NCI-H2171 treated with DMSO at 0.1 percent for 48 hours (cell line): ENCODE data around the gene C16orf90.

ENCODE experiments used
- DNase-seq: peaks from one replicate; lab custom pipeline; 2025; lab: John Stamatoyannopoulos, UW

C16orf90 gene, protein sequence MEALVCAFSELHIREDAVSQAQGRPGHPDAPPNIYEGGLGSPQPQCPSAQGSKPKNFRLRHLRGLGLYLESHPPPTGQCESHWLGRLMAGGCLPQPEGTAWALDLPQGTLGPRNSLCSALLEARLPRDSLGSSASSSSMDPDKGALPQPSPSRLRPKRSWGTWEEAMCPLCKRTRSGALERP

DNA sequence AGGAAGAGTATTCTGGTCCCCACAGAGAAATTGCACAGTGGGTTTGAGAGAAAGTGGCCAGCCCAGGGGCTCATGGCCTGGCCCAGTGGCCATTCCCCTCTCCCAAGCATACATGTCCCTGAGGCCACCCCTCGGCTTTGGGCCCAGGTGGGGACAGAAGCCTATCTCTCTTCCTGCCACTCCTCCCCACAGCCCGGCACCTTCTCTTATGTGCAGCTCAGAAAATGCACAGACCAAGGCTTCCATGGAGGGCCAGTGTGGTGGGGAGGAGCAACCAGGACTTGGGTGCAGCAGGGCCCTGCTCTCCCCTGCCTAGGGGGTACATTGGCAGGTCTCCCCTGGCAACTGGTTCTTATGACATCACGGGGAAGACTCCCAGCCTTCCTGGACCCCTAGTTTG lies at the start of gene C16orf90:
C16orf90 (minus strand) TSS at position 314 of the 400 bp plus-strand sequence; CDS start at position 246, 68 bp downstream.
- no peak for DNase-seq

DNA sequence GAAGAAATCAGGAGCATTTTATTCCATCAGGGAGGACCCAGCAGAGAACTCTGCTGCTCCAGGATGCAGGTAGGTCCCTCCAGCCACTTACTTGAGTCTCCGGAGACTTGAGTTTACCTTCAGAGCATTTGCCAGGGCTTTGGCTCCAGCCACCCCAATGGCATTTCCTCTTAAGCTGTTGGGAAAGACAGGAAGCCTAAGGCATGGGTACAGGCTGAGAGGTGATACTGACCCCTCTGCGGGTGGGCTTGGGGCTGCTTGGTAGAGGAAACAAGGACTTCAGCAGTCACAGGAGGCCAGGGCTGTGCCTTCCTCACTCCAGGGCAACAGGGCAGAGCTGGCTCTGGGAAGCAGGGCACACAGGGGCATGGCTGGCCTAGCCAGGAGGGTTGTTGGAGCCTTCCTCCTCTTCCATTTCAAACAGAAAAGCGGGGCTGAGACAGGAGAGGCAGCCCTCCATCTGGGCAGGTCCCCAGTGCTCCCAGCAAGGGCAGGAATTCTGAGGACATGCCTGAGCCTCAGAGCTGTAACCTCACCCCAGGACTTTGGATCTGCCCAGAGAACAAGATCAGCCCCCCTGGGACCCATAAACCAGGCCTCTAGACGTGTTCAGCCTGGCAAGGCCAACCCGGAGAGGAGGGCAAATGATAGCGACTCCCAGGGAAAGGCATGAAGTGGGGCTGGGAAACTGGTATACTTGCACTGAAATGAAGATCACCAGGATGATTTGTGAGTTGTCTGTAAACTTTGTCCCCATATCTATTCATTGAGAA lies 47.5 kb upstream of the C16orf90 start:
- DNase-seq: no peak

DNA sequence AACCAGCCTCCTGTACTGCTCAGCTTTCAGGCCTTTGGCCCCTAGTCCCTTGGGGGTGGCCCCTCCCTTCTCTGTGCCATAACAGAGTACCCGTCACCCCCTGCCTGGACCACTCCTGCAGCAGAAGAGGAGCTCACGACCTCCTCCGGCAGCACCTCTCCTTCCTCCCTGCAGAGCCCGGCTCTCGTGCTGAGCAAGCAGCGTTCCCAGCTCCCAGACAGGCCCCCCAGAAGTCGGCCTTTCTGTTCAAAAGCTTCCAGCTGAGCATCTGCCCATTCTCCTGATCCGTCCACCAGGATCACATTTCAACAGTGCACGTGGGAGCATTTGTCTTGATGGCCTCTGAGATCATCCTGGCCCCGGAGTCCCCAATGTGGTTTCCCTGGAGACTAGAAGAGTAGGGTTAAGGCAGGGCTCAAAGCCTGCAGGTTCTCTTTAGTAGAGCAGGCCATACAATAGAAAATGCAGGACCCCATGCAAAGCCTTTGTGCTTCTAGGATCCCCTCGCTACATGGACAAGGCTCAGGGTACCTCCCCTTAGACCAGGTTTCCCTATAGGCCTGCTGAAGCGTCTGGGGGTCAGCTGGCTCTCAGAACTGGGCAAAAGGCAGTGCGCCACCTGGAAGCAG lies 46.4 kb upstream of the C16orf90 start:
- DNase-seq: no peak

DNA sequence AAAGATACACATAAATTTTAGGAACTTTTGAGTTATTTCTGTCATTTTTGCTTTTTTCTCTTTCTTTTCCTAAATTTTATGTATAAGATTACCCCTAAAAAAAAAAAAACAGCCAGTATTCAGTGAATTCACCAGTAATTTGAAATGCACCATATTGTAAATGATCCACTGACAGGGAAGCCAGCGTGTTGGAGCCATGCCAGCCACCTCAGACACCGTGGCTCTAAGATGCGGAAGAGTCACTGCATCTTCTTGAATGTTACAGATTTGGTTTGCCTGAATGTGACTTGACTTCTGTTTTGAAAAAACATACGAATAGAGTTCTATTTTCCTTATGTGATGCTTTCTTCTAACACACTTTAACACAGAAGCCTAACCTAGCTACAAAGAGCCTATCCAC lies 42.9 kb upstream of the C16orf90 start:
- DNase-seq: peak; percentile 26

DNA sequence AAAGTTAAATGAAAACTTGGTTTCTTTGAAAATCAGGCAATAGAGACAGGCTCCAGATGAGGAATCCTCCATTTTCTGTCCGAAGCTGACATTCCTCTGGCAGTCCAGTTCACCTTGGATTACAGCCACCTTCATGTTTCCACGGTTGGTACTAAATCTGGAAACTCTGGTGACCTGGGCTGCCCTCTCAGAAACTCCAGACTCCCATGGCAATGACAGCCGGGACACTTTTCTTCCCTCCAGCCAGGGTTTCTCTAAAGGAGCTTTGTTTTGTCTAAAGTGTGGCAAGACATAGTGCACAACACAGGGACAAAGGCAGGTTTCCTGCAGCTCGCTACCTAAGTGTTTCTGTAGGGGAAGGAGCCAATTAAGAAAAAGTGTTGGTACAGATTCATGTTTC lies 41.6 kb upstream of the C16orf90 start:
- DNase-seq: no peak

DNA sequence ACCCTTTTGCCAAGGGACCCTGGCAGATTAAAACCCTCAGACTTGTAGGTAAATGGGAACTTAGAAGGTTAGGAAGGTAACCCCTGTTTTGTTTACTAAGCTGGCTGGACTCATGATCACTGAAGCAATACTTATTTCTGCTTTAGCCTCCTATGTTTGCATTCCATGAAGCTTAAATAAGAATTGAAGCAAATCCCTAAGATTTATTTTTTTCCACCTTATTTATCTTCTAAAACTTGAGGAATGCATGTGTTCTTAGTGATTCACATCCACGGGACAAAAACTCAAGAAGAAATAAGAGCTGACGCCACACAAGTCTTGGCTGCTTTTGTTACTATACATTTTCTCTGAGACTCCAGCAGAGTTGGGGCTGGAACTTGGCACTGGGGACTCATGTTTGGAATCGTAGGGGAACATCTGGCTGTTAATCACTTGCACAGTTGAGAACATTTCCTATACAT lies 41.0 kb upstream of the C16orf90 start:
- DNase-seq: no peak

DNA sequence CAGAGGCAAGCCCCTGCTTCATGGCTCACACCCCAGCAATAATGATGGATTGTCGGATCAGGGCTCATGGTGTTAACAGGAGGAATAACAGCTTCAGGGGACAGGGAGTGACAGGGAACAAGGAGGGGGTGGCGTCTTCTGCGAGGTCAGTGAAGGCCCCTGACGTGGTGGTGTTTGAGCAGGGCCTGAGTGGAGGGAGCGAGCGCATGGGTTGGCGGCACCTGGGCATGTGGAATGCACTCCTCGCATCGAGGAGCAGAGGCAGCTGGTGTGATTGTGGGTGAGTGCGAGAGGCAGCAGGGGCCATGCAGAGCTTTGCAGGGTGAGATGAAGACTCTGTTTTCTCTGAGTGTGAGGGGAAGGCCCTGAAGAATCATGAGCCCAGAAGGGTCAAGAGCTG lies 38.8 kb upstream of the C16orf90 start:
- no peak for DNase-seq

DNA sequence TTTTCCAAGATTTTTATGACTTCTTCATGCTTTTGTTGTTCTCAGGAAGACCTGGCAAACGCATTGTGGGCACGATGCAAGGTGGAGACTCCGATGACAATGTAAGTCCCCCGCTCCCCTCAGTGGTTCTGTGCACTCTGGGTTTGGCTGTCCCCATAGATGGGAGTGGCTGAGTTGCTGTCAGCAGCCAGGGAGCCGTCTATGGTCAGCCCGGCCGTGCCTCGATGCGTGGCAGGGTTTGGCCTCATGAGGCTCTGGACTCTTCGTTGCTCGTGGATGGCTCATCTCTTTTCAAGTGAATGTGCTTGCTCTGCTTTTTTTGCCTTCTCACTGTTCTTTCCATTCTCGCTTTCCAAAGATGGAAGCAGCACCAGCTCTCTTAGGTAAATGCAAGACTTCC lies 37.5 kb upstream of the C16orf90 start:
- no peak for DNase-seq

DNA sequence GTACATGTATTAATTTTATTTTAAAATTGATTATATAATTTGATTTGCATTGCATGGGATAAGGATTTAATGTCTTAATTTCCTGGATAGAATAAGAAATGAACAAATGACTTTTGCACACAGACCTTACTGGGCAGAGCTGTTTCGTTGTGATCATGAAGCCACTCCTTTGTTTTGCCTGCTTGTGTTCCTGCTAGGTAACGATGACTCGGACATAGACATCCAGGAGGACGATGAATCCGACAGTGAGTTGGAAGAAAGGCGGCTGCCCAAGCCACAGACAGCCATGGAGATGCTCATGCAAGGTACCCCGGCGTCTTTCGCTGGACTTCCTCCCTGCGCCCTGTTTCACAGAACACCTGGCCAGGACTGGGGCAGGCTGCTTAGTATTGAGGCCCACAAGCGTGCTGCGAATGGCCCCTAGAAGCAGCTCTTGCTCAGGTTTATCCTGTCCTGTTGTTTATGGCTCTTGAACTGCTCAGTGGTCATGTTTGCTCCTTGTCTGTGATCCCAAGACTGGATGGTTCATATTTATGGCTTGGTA lies 35.2 kb upstream of the C16orf90 start:
- DNase-seq: no peak

DNA sequence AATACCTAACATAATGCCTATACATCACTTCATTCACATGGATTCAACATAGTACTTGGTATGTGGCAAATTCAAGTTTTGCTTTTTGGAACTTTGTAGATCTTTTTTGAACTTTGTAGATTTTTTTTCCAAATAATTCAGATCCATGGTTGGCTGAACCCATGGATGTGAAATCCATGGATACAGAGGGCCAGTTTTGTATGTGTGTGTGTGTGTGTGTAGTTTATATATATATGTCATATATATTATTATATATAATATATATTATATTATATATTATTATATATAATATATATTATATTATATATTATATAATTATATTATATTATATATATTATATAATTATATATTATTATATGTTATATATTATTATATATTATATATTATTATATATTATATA lies 33.9 kb upstream of the C16orf90 start:
- no peak for DNase-seq

DNA sequence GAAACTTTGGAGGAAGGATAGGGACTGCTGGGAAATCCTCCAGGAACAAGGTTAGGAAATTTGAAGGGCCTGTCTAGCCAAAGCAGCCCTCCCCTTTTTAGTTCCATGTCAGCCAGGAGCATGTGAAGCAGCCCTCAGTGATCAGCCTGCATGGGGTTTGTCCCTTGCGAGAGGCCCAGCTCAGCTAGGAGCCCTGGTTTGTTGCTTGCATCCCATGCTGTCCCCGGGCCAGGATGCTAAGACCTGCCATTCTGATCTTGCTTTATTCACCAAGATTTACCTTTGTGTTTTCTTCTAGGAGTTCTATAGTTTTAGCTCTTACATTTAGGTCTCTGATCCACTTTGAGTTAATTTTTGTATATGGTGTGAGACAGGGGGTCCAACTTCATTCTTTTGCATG lies 33.1 kb upstream of the C16orf90 start:
- DNase-seq: no peak

DNA sequence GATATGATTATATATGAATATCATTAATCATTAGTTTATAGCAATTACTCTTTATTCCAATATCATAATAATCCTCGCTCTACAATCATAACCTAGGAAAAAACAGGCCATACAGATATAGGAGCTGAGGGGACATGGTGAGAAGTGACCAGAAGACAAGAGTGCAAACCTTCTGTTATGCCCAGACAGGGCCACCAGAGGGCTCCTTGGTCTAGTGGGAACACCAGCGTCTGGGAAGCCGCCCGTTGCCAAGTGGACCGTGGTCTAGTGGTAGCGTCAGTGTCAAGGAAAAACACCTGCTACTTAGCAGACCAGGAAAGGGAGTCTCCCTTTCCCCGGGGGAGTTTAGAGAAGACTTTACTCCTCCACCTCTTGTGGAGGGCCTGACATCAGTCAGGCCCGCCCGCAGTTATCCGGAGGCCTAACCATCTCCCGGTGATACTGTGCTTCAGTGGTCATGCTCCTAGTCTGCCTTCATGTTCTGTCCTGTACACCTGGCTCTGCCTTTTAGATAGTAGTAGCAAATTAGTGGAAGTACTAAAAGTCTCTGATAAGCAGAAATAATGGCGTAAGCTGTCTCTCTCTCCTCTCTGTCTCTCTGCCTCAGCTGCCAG lies 32.0 kb upstream of the C16orf90 start:
- DNase-seq: peak; percentile 40

DNA sequence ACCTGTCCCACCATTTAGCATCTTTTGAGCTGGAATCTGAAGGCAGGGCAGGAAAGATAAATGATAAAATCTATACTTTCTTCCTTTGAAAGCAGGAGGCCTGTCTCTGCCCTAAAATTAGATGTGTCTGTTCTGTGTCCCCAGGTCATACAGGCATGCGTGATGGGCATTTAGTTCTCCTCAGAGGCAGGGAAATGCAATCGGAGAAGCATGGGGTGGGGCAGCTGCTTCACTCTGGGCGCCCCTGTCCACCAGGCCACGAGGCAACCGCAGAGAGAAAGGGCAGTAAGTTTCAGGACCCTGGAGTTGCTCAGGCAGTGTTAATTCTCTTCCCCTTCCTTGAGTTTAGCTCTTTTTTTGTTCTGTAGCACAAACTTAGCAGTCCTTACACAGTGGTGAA lies 30.7 kb upstream of the C16orf90 start:
- no peak for DNase-seq

DNA sequence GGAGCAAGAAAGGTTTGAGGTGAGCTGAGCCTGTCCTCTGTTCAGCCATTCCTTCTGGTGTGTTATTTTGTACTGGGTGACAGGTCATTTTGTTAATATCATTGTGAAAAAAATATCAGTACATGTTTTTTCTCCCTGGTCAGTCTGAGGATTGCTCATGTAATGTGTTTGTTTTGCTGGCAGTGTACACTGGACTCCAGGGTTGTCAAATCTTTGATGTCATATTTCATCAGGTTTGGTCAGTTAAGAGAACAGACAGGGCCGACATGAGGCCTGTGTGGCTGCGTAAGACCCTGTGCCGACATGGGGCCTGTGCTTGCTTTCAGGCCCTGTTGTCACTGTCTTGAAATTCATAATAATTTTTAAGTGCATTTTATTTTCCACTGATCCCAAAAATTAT lies 28.0 kb upstream of the C16orf90 start:
- no peak for DNase-seq

DNA sequence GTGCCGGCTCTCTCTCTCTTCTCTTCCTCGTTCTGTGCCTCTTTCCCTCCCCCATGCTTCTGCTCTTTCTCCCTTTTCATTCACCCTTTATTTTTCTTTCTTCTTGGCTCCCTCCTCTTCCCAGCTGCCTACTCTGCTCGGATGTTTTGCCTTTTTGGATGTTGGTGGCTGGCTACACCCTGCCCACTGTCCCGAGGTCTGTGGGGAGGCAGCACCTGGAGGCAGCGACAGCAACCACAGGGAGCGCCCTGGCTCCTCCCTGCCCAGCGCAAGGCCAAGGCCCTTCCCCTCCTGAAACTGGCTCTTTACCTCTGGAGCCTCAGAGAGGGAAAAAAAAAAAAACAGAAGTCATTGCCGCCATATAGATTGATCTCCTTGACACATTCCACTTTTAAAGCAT lies 25.6 kb upstream of the C16orf90 start:
- no peak for DNase-seq

DNA sequence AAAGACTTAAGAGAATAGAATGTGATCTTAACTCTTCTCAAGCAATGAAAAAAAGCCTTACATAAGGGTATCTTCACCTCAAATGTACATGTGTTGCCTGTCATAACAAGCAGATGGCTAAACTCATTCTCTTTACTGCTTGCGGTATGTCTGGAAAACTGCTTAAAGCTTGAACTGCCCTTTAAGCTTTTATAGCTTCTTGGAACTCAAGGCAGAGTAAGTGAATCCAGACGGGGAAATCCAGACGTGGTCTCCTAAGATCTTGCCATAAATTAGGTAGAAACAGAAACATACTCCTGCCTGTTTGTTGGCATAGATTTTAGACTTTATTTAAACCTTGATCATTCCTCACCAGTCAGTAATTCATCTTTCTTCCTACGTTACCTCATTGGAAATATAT lies 25.1 kb upstream of the C16orf90 start:
- DNase-seq: no peak

DNA sequence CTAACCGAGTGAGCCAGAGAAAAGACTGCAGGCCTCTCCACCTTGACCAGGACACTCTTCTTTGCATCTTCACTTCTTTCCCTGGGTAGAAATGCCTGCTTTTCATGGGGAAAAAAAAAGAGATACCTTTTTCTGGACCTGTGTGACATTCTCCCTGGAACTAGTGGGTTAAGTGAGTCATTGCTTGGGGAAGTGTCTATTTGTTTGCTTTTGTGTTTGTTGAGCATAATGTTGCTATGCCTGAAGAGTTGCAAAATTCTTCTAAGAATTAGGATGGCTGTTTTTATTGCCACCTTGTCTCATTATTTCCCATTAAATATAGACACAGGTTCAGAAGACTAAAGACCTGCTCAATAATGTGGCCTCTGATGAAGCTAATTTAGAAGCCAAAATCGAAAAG lies 24.3 kb upstream of the C16orf90 start:
- DNase-seq: no peak

DNA sequence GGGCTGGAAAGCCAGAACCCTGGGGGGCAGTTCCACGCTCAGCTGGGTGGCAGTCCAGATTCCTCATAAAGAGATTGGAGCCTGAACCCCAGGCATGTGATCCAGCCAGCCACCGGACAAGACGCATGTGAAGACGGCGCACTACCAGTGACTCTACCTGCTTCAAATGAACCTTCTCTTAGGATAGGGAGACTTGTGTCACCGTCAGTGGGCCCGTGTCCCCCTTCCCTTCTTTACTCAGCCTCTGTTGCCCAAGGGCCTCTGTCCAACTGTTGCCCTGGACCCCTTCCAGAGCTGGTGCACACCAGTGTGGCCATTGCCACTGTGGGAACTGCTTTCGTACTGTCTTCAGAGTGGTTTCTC lies 23.7 kb upstream of the C16orf90 start:
- DNase-seq: no peak

DNA sequence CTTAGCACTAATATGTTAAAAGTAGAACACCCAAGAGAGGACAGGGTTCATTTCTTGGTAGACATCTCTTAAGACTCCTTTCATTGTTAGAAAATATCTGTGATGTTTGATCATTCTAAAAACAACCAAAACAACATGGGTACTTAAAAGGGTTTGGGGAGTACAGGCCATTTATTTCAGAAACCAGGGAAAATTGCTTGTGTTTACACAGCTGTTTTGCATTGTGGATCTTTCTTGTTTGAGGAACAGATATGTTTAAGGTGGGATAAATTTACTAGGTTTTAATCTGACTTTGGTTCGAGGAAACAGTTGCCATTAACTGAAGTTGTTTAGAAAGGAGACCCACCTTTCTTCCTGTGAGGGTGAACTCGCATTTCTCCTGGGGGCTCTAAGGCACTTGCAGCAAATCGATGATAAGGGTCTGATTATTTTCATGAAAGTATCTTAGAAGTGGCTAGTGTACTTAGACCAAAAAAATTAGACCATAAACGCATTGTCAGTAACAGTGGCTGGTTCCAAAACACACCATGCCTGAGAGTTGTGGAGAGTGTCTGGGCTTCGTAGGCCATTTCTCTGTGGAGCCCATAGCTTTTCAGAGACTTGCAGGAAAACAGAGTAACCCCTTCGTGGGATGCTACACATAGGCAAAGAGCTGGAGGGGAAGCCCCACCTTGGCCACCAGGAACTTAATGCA lies 23.1 kb upstream of the C16orf90 start:
- DNase-seq: no peak

DNA sequence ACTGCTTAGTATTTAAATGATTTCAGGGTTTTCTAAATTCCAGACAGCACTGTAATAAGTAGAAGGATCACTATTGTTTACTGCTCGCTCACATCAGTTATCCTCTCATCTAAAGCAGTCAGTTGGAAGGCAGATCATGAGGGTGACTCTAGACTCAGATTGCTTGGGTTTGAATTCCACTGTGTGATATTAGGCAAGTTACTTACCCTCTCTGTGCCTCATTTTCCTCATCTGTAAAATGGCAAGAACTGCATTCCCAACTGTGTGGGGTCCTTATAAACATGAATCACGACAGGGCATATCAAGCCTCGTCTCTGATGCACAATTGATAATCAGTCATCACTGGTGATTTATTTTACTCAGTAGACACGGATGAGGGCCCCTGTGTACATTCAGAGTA lies 20.6 kb upstream of the C16orf90 start:
- no peak for DNase-seq

DNA sequence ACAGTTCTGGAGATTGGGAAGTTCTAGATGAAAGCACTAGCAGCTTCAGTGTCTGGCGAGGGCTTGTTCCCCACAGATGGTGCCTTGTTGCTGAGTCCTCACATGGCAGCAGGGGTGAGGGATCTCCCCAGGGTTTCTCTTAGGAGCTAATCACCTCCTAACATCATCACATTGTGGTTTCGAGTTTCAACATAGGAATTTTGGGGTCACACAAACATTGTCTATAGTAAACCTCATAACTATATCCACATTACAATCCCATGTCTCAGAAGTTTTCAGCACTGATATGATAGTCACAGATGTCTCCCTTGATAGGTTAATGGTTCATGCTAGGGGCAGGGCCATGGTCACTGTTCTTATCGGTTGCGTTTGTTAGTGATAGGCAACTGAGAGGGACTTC lies 19.3 kb upstream of the C16orf90 start:
- no peak for DNase-seq
